RPMI8226 (cell line): ENCODE results near the gene SNCAIP.
"Not testable (repeated sequence)": the region's sequence is repeated elsewhere in the genome, so short reads cannot be mapped to it uniquely, and the experiment has no call there.

Experiments
- DNase-seq: peaks from one replicate; pipeline ENCODE4 v3.0.0-alpha.2; 2015

Gene SNCAIP

DNA sequence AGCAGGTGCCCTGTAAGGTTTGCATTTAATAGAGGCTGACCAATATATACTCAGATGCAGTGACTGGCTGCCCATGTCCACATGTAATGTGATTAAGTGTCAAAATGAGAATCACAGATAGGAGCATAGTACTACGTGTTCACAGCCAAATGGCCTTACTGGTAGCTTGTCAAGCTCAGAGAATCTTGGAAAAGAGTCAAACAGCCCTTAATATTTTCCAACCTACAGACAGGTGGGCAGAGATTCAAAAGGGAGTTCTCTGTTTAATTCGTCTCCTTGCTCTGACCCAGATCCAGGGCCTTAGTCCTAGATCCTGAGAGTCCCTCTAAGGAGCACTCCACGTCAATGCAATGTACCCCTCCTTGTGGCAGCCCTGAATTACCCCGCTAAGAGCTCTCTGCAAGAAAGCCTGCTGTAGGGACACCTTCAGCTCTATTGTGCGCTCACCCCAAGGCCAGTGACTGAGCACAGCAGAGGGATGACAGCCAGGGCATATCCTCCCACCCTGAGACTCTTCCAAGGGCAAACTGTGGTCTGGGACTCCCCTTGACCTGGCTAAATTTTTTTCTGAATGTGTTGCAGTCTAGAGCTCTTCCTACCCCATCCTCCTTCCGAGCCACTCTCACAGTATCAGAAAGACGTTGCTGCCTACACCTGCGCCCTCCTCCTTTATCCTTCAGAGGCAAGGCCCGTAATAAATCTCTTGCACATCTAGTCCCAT is 159.2 kb downstream of the SNCAIP start:
- no peak for DNase-seq

DNA sequence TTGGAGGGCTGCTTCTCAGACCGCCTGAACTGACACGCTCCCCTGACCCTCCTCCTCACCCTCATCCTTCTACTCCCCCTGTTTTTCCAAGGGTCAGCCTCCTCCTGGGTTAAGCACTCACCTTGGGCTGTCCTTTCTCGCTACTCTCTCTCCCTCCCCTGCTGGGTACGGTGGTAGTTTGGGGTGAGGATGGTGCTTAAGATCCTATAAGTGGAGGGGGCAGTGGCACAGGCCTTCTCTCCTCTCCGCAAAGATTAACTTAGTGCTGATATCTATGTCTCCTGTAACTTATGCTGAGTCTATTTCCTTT is 159.7 kb downstream of the SNCAIP start:
- no peak for DNase-seq

DNA sequence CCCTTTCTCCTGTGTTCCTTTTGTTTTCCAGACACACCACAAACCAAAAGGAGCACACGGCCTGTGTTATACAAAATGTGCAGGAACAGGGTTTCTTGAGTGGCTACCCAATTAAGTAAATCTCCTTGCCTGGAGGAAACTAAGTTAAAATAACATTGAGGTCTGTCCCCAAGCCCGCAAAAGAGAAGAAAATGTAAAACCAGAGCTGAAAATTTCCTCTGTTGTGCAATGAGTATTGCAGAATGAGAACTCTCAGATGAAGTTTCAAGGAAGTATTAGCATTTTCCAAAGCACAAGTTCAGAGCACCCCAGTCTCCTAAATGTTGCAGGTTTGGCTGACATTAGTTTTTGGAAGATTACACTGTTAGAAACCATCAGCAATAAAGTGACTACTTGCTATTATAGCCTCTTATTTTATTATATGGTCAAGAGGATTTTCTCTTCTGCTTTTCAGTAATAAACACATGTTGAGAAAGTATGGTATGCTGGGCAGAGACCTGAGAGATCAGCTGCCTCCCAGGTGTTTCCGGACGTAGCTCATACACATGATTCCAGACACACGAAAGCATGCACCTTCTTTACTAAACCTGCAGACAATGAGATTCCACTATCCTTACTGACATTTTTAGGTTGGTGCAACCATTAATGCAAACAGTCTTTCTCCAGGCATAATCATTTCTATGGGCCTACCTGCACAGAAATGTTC is 161.3 kb downstream of the SNCAIP start:
- peak; percentile 21 for DNase-seq

DNA sequence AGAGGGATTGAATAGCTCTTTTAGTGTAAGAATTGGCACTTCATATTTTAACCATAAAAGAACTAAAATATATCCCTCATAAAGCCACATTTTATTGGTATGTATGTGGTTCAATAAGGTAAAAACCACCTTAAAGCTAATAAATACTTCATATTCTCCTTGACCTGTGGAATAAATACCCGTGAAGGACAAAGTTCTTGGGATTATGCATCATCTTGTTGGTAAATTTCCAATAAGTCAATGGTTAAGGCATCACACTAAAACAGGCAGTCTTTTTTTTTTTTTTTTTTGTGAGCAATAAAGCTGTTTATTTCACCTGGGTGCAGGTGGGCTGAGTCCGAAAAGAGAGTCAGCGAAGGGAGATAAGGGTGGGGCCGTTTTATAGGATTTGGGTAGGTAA is 161.9 kb downstream of the SNCAIP start:
- no peak for DNase-seq

DNA sequence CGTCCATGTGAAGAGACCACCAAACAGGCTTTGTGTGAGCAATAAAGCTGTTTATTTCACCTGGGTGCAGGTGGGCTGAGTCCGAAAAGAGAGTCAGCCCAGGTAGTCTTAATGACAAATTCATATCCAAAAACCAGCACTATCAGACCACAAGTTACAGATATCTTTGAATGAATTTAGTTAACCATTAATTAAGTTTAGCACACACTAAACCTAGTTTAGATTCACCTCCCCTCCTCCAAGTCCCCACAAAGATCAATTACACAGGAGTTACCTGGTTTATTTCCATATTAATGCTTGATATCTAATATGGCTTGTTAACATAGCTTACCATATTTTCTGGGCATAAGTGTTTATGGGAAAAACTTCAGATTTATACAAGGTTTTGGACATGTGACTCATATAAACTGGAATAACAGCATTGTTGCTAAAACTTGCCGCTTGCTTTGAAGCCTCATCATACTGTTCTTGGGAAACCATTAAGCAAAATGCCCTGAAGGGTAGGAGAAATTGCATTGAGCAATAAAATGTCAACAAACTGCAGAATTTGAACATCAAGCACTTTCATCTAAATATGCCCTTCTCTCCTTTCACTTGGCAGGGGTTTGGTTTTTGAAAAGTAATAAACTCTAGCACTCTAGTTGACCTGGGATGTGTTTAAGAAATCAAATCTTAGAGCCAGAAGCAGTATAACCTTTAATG is 166.9 kb downstream of the SNCAIP start:
- DNase-seq = no peak

DNA sequence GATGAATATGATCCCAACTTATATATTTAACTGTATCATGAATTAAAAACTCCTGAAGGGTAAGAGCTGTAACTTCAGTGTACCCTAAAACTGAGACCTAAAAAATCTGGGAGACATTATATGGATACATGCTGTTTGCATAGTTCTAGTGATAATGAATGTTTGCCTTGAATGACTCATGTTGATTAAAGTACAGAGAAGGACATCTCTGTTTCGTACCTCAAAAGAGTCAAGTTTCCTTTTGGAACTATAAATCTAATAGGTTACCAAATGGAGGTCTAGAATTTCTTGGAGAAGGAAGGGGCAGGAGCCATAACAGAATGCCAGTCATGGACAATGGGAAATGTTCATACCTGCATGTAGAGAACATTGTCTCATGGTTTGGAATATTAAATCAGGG is 168.1 kb downstream of the SNCAIP start:
- DNase-seq = no peak

DNA sequence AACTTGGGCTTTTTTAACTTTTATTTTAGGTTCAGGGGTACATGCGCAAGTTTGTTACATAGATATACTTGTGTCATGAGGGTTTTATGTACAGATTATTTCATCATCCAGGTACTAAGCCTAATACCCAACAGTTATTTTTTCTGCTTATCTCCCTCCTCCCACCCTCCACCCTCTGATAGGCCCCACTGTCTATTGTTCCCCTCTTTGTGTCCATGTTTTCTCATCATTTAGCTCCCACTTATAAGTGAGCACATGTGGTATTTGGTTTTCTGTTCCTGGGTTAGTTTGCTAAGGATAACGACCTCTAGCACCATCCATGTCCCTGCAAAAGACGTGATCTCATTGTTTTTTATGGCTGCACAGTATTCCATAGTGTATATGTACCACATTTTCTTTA is 172.1 kb downstream of the SNCAIP start:
- DNase-seq = no peak

DNA sequence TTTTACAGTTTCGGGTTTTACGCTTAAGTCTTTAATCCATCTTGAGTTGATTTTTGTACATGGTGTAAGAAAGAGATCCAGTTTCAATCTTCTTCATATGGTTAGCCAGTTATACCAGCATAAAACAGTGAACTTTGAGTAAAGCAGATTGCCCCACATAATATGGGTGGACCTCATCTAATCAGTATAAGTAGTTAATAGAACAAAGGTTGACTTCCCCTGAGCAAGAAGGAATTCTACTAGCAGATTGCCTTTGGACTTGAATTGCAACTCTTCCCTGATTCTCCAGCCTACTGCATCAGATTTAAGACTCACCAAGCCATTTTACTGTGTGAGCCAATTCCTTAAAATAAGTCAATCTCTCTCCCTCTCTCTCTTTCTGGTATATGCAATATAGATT is 173.2 kb downstream of the SNCAIP start:
- DNase-seq = no peak

DNA sequence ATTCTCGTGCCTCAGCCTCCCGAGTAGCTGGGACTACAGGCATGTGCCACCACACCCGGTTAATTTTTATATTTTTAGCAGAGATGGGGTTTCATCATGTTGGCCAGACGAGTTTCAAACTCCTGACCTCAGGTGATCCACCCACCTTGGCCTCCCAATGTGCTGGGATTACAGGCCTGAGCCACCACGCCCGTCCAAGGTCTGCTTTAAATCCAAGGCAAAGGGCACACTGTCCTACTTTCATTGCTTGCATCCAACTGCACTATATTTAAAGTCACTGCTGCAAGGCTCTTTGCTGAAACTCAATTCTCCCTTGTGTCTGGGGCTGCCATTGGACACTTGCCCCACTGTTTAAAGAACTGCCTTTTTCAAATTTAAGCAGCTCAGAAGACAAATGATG is 174.6 kb downstream of the SNCAIP start:
- DNase-seq = not testable (repeated sequence)

DNA sequence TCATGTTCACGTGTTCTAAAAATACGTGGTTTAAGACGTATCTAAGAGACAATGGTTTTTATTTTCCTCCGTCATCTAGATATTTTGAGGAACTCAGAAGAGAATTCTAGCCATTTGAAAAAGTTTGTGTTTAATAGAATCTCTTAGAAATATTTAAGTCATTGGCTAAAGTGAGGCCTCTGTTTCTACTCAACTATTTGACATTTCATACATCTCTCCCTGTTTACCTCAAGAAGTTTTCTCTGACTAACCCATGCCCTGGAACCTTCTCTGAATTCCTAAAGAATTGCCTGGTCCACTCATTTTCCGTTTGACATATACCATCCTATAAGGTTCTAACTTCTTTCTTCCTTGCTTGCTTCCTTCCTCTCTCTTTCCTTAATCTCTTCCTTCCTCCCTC is 178.7 kb downstream of the SNCAIP start:
- no peak for DNase-seq

DNA sequence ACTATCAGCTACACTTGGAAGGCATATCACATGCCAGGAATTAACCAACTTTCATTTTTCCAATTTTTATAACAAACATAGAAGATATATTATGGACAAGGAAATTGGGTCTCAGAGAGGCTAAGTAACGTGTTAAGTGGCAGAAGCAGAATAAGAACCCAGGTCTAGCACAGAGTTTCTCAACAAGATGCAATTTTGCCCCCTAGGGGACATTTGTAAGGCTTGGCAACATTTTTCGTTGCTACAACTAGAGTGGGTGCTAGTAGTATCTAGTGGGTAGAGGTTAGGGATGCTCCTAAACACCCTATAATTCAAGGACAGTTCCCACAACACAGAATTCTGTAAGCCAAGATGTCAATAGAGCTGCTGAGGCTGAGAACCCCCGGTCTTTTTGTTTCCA is 180.6 kb downstream of the SNCAIP start:
- peak; percentile 40 for DNase-seq

DNA sequence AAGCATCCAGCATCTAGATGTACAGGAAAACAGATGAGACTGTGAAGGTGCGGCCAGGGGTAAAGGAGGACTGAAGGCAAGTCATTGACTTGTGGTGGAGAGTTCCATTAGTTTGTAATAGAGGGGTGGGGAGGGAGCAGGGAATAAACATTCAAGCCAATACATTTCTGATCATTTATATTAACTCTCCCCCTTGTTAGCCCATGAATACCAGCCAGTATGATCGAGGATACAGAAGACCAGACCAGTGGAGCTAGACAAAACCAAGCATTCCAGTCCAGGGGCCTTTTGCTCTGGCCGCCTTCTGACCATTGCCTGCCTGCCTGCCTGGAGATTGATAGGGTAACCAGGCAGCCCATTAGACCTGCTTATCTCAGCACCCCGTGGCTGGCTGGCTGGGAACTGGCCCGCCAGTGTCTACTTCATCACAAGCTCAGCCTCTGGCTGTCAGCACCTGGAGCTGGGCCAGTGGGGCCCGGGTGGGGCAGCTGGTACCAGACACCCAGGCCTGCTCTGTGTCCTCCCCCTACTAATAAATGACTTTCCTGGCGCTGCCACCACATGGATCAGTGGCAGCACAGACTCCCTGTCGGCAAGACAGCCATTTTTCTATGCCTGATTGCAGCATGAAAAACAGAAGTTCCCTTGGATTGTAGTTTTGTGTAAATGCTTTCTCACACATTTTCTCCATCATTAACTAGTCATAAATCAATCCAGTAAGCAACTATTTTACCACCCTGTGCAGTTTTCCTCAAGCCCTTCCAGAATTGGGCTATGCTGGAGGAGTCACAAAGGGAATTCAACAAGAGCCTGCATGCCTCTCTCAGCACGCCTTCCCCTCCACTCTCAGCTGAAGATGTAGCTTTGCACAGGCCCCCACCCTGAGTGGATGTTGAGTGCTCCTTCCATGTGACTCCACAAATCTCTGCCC is 181.3 kb downstream of the SNCAIP start:
- no peak for DNase-seq

DNA sequence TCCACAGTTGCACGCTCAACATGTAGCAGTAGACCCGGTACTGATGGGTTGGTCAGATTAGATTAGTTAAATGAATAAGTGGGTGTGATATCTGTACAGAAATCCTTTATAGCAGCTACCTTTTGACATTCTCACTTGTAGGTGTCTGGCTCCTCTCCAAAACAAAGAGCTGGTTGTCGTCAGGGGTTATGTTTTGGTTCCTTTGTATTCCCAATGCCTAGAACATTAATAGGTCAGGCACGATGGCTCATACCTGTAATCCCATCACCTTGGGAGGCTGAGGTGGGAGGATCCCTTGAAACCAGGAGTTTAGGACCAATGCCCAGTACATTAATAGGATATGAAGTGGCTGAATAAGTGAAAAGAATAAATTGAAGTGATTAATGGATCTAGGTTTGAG is 182.1 kb downstream of the SNCAIP start:
- DNase-seq = no peak

DNA sequence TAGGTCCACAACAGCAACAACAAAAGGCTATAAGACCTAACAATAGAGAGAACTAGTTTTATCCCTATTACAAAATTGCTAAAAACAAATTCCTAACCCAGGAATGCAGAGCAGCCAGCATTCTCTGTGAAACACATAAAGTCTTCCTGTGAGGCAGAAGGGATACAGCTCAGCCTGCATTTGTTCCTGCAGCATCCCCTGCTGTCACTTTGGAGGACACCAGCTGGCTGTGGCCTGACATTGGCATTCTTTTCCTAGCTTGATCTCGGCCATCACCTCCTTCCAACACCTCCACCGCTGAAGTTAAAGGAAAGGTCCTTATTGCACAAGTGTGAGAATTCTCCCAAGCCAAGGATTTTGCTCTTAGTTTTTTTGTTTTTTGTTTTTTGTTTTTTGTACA is 186.1 kb downstream of the SNCAIP start:
- DNase-seq = no peak

DNA sequence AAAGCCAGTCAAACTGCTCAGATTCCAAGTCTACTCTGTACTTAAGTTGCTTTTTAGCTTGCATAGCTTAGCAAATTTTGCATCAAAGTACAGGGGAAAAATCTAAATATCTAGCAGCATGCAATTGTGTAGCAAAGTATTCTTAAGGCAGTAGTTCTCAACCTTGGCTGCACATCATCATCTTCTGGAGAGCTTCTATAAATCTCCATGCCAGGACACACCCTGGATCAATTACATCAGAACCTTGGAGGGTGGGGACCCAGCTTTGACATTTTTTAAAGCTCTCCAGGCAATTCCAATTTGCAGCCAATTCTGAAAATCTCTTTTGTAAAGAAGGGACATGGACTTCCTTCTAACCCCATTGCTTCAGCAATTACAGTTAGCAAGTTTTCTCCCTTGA is 187.5 kb downstream of the SNCAIP start:
- DNase-seq = no peak

DNA sequence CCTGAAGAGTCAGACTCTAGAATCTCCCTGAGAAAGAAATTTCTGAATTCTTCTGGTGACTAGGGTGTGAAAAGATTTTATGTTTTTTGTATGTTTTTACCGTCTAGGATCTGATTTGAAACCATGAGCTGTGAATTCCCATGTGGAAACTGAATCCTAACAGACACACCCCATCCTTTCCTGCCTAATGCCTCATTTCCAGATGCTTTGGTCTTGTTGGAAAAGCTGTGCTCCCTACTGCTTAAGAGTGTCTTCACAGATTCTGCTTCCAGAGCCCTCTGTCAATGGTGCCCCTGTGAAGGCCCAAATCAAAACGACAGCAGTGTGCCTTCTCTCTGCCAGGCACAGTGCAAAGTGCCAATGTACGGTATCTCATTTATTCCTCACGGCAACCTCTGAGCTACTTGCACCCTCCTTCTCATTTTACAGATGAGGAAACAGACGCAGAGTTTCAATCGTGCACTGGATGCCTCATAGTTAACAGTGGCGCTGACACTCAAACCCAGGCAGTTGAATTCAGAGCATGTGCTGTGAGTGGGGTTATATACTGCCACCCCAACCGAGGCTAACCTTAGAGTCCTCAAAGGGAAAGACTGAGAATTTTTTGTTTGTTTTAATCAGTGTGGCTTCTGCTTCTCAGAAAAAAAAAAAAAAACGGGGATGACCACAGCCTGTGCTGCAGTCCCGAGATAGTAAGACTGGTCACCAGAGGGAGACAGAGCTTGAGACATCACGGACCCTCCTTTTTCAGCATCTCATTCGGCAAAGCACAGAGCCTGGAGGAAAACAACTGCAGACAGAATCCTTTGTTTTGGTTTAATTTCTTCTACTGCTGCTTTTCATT is 188.4 kb downstream of the SNCAIP start:
- DNase-seq = peak; percentile 48

DNA sequence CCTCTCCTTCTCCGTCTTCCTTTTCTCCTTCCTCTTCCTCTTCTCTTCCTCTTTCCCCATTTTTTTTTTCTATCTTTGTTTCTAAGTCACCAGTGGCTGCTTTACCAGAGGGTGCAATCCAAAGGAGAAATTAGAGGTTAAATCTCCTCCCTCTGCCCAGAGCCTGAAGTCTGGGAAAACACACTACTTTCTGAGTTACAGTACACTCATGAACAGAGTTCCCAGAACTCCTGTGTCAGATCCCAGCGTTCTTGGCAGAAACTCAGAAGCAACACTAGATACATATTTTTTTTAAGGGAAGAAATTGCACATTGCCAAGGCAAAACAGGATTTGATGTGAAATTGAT is 189.0 kb downstream of the SNCAIP start:
- DNase-seq = no peak

DNA sequence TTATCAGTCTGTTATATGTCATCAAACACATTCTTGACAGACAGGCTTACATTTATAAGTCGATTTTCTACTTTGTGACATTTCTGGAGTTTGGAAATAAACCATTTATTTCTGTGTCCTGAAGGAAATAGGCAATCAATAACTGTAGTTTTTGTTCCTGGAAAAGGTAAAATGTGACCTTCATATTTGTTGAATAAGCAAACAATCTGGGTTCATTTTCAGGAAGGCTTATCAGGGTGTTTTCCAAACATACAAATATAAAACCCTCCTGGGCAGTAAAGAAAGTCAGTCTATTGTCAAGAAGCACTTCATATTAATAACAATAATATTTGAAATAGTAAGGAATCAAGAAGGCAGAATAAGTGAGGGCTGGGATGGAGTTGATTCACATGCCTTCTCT is 195.0 kb downstream of the SNCAIP start:
- DNase-seq = no peak

DNA sequence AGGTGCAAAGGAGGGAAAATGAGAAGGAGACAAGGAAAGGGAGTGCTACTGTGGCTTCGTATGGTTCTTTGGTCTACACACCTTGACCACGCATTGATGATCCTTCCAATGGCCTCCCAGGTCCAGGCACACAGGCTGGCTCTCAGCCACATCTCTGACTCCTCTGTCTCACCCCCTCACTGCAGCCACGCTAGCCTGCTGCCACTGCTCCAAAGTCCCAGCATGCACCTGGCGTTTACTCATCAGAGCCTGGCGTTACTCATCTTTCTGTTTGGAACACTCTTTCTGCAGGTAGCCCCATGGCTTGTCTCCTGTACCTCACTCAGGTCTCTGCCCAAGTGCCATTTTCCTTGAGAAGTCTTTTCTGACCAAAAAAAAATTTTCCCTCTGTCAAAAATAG is 195.5 kb downstream of the SNCAIP start:
- no peak for DNase-seq

DNA sequence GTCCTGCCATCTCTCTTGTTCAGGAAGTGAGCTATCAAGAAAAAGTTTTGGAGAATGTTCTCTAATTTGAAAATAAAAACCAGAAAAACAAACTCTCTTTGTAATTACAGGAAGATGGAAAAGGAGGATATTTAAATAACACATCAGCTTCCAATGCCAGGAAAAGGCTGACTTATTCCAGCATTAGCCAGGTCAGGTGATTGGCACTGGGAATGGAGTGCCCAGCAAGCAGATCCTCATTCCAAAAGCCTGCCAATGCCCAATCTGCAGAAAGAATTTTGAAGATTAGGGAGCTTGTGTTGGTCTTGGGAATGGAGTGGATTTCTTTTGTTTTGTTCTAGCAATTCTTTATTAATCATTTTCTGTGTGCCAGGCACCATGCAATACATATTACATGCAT is 196.6 kb downstream of the SNCAIP start:
- DNase-seq = no peak
